Upper lobe of right lung (tissue), 1 donor: ENCODE measurements around the gene RAPGEF2. TPM values are rescaled to one million over a fixed set of nuclear protein-coding genes. Genes with fewer than 3 reads are reported as not detected.
"Not testable (repeated sequence)": the region's sequence is repeated elsewhere in the genome, so short reads cannot be mapped to it uniquely, and the experiment has no call there.

ENCODE experiments used
- ATAC-seq: fragments of 200-7000 bp; cut with Tn5 transposase; one replicate; pipeline ENCODE4 v1.9.1; 2020; ENCODE audit warnings: mild to moderate bottlenecking, moderate library complexity
- DNase-seq: peaks from one replicate; pipeline ENCODE4 v3.0.0-alpha.2; 2020
- H3K27ac ChIP-seq: fragments of 200-600 bp; one replicate; pipeline ENCODE4 v1.8.0; 2022
- H3K27me3 ChIP-seq: fragments of 200-600 bp; one replicate; pipeline ENCODE4 v1.8.0; 2022; ENCODE audit warnings: mild to moderate bottlenecking
- H3K36me3 ChIP-seq: fragments of 200-600 bp; one replicate; pipeline ENCODE4 v1.8.0; 2022
- H3K4me1 ChIP-seq: fragments of 200-600 bp; one replicate; pipeline ENCODE4 v1.8.0; 2022
- H3K4me3 ChIP-seq: fragments of 200-600 bp; one replicate; pipeline ENCODE4 v1.8.0; 2022; ENCODE audit warnings: mild to moderate bottlenecking
- H3K9me3 ChIP-seq: fragments of 200-600 bp; one replicate; pipeline ENCODE4 v1.8.0; 2022
- CTCF ChIP-seq: fragments of 200-600 bp; IDR thresholded peaks from one replicate; pipeline ENCODE4 v1.8.0; 2022; ENCODE audit warnings: antibody characterized with exemption
- intact Hi-C: fragments of 100-400 bp; cut with DNase I; formaldehyde crosslinking; loops from one replicate; pipeline ENCODE4 v1.11.0; 2022
- total RNA-seq: library from RNA; stranded (reverse); fragmentation: NEBNext Ultra II Directional; extraction: Animal tissue kit (Norgen Biotek cat#: 25700); gene quantifications from one replicate; pipeline ENCODE4 v1.2.1, GENCODE V29; 2021
- donor health status: DM: no; HTN: yes; CAD: no; lungs with severe emphysema.

Gene RAPGEF2
- total RNA-seq, 1 donor from 2014 or later = 61.3 TPM

GRCh38 chr4:159110961-159111360 is 8.1 kb downstream of the RAPGEF2 start:
- DNase-seq (no peak), ATAC-seq (no peak)
- no peak for TF ChIP-seq CTCF
- H3K4me3 ChIP-seq = no peak overlapping the region
- no peaks in the 10 kb centered on the region for H3K36me3 ChIP-seq
- H3K4me1 ChIP-seq = peaks cover 11% of the 10 kb centered on the region
- no peaks in the 10 kb centered on the region for H3K9me3 ChIP-seq
- no peaks in the 10 kb centered on the region for H3K27me3 ChIP-seq
- H3K27ac ChIP-seq = no peak overlapping the region
- intact Hi-C loops = no loop called here

GRCh38 chr4:159111416-159111815 is 8.5 kb downstream of the RAPGEF2 start:
- intact Hi-C loops = no loop called here
- H3K27me3 ChIP-seq = no peaks in the 10 kb centered on the region
- H3K4me1 ChIP-seq = peaks cover 11% of the 10 kb centered on the region
- no peak for DNase-seq
- no peak for ATAC-seq
- no peak overlapping the region for H3K27ac ChIP-seq
- H3K36me3 ChIP-seq = no peaks in the 10 kb centered on the region
- H3K4me3 ChIP-seq = no peak overlapping the region
- no peaks in the 10 kb centered on the region for H3K9me3 ChIP-seq
- TF ChIP-seq CTCF = no peak

GRCh38 chr4:159113366-159113765 is 10.5 kb downstream of the RAPGEF2 start:
- H3K27me3 ChIP-seq, H3K4me3 ChIP-seq, DNase-seq, H3K9me3 ChIP-seq, H3K36me3 ChIP-seq, H3K4me1 ChIP-seq, ATAC-seq, intact Hi-C loops, H3K27ac ChIP-seq: not testable (repeated sequence)

GRCh38 chr4:159116098-159116497 is 13.2 kb downstream of the RAPGEF2 start:
- H3K36me3 ChIP-seq, DNase-seq, H3K4me3 ChIP-seq, H3K9me3 ChIP-seq, ATAC-seq, H3K27ac ChIP-seq, H3K4me1 ChIP-seq, intact Hi-C loops, H3K27me3 ChIP-seq: not testable (repeated sequence)

- H3K27ac ChIP-seq, H3K9me3 ChIP-seq, H3K4me1 ChIP-seq, H3K4me3 ChIP-seq, H3K36me3 ChIP-seq, H3K27me3 ChIP-seq, ATAC-seq, intact Hi-C loops, DNase-seq: not testable (repeated sequence)
Observed at GRCh38 chr4:159116693-159117092, 13.8 kb downstream of the RAPGEF2 start.

- no peaks in the 10 kb centered on the region for H3K36me3 ChIP-seq
Observed at GRCh38 chr4:159117564-159117963, 14.7 kb downstream of the RAPGEF2 start.

GRCh38 chr4:159117968-159118367 is 15.1 kb downstream of the RAPGEF2 start:
- no peaks in the 10 kb centered on the region for H3K27me3 ChIP-seq
- ATAC-seq (no peak), DNase-seq (no peak)
- H3K9me3 ChIP-seq = no peaks in the 10 kb centered on the region
- H3K4me1 ChIP-seq = no peaks in the 10 kb centered on the region
- no peak for TF ChIP-seq CTCF
- no peak overlapping the region for H3K27ac ChIP-seq
- intact Hi-C loops = no loop called here
- no peaks in the 10 kb centered on the region for H3K36me3 ChIP-seq
- no peak overlapping the region for H3K4me3 ChIP-seq

More at GRCh38 chr4:159117564-159117963, 14.7 kb downstream of the RAPGEF2 start:
- DNase-seq = no peak
- no peaks in the 10 kb centered on the region for H3K4me1 ChIP-seq
- H3K9me3 ChIP-seq = no peaks in the 10 kb centered on the region
- H3K27ac ChIP-seq = no peak overlapping the region
- H3K4me3 ChIP-seq = no peak overlapping the region
- no peaks in the 10 kb centered on the region for H3K27me3 ChIP-seq
- TF ChIP-seq CTCF = no peak
- no peak for ATAC-seq
- intact Hi-C loops = no loop called here
